ENCODE data around the gene TMEM42. TPM values are rescaled to one million over a fixed set of nuclear protein-coding genes. Genes with fewer than 3 reads are reported as not detected.

TMEM42 gene
- total RNA-seq, 4 donors from 2014 or later: 15.9 to 27.2 (median 20.8) TPM

- no peaks in the 10 kb centered on the region for H3K9me3 ChIP-seq
- TF ChIP-seq POLR2AphosphoS5 (IDR thresholded peaks at IDR 0.05) (peak in 1 of 3 donors; percentile 19), EP300 (IDR thresholded peaks at IDR 0.05) (no peak)
- H3K4me3 ChIP-seq: no peak overlapping the region
- peaks cover 25% of the 10 kb centered on the region for H3K4me1 ChIP-seq
- H3K36me3 ChIP-seq: no peaks in the 10 kb centered on the region
- H3K27ac ChIP-seq: peak overlapping the region; percentile 50
- H3K27me3 ChIP-seq: no peaks in the 10 kb centered on the region
- 42% methylated on average over 3 of the region's 3 CpGs for WGBS
- DNase-seq (ENCODE audit: low spot score in 2 of 2): no peak
Measured at GRCh38 chr3:44886561-44886960, 24.8 kb downstream of the TMEM42 start.

GRCh38 chr3:44887101-44887500, 25.4 kb downstream of the TMEM42 start:
- peak overlapping the region; percentile 50 for H3K27ac ChIP-seq

GRCh38 chr3:44890258-44890657, 28.5 kb downstream of the TMEM42 start:
- H3K27me3 ChIP-seq: no peaks in the 10 kb centered on the region
- H3K9me3 ChIP-seq: no peaks in the 10 kb centered on the region
- no peak for TF ChIP-seq POLR2AphosphoS5 (IDR thresholded peaks at IDR 0.05)
- no peak overlapping the region for H3K4me3 ChIP-seq
- no peak overlapping the region for H3K27ac ChIP-seq
- peaks cover 10% of the 10 kb centered on the region for H3K4me1 ChIP-seq
- WGBS: 62% methylated on average over 3 of the region's 3 CpGs
- DNase-seq (ENCODE audit: low spot score in 2 of 2): peak in 1 of 2 donors; percentile 28
- no peaks in the 10 kb centered on the region for H3K36me3 ChIP-seq

More at GRCh38 chr3:44887101-44887500, 25.4 kb downstream of the TMEM42 start:
- Histone ChIP-seq H3K9me3 (no peaks in the 10 kb centered on the region), H3K36me3 (no peaks in the 10 kb centered on the region), H3K27me3 (no peaks in the 10 kb centered on the region), H3K4me3 (no peak overlapping the region), H3K4me1 (peaks cover 25% of the 10 kb centered on the region)
- WGBS: 59% methylated on average over 7 of the region's 7 CpGs
- TF ChIP-seq POLR2A (IDR thresholded peaks at IDR 0.05) (no peak), EP300 (IDR thresholded peaks at IDR 0.05) (no peak), CTCF (IDR thresholded peaks at IDR 0.05) (no peak), POLR2AphosphoS5 (IDR thresholded peaks at IDR 0.05) (no peak)
- no peak for DNase-seq (ENCODE audit: low spot score in 2 of 2)

GRCh38 chr3:44890852-44891251, 29.1 kb downstream of the TMEM42 start:
- H3K27ac ChIP-seq: no peak overlapping the region
- peaks cover 7% of the 10 kb centered on the region for H3K4me1 ChIP-seq
- H3K4me3 ChIP-seq: no peak overlapping the region
- H3K9me3 ChIP-seq: no peaks in the 10 kb centered on the region
- H3K27me3 ChIP-seq: no peaks in the 10 kb centered on the region
- WGBS: 62% methylated on average over 2 of the region's 3 CpGs
- TF ChIP-seq POLR2AphosphoS5 (IDR thresholded peaks at IDR 0.05) (no peak), CTCF (IDR thresholded peaks at IDR 0.05) (no peak), POLR2A (IDR thresholded peaks at IDR 0.05) (no peak), EP300 (IDR thresholded peaks at IDR 0.05) (no peak)
- peak in 1 of 2 donors; percentile 65 for DNase-seq (ENCODE audit: low spot score in 2 of 2)
- H3K36me3 ChIP-seq: no peaks in the 10 kb centered on the region

- H3K4me3 ChIP-seq: no peak overlapping the region
- H3K27me3 ChIP-seq: no peaks in the 10 kb centered on the region
- TF ChIP-seq POLR2AphosphoS5 (IDR thresholded peaks at IDR 0.05) (no peak), EP300 (IDR thresholded peaks at IDR 0.05) (no peak), CTCF (IDR thresholded peaks at IDR 0.05) (no peak), POLR2A (IDR thresholded peaks at IDR 0.05) (no peak)
- WGBS: 67% methylated on average over 3 of the region's 3 CpGs
- H3K36me3 ChIP-seq: no peaks in the 10 kb centered on the region
- H3K9me3 ChIP-seq: no peaks in the 10 kb centered on the region
- no peak for DNase-seq (ENCODE audit: low spot score in 2 of 2)
- H3K4me1 ChIP-seq: no peaks in the 10 kb centered on the region
- H3K27ac ChIP-seq: no peak overlapping the region
Measured at GRCh38 chr3:44892689-44893088, 31.0 kb downstream of the TMEM42 start.

GRCh38 chr3:44893097-44893496, 31.4 kb downstream of the TMEM42 start:
- TF ChIP-seq EP300 (IDR thresholded peaks at IDR 0.05) (no peak), POLR2A (IDR thresholded peaks at IDR 0.05) (no peak), POLR2AphosphoS5 (IDR thresholded peaks at IDR 0.05) (no peak), CTCF (IDR thresholded peaks at IDR 0.05) (no peak)
- H3K4me1 ChIP-seq: no peaks in the 10 kb centered on the region
- no peak for DNase-seq (ENCODE audit: low spot score in 2 of 2)
- H3K27ac ChIP-seq: no peak overlapping the region
- no peaks in the 10 kb centered on the region for H3K36me3 ChIP-seq
- 27% methylated on average over 2 of the region's 2 CpGs for WGBS
- no peaks in the 10 kb centered on the region for H3K9me3 ChIP-seq
- H3K4me3 ChIP-seq: no peak overlapping the region
- H3K27me3 ChIP-seq: no peaks in the 10 kb centered on the region
